ENCODE measurements around the gene COPB2.

Gene COPB2

GRCh38 chr3:139307601-139308555, 81.6 kb downstream of the COPB2 start:
- FAIRE-seq = no peak
